Neural cell (in vitro differentiated cells): ENCODE measurements around the gene MRPS18A. TPM values are rescaled to one million over a fixed set of nuclear protein-coding genes. Genes with fewer than 3 reads are reported as not detected.

Experiments
- H2AFZ ChIP-seq: fragments of 200-600, 300-800 bp; sonication (generic), shearing (Covaris generic); 2 replicates; pipeline ENCODE4 v1.6.0; 2014; ENCODE audit warnings: low read depth, mild to moderate bottlenecking, antibody characterized with exemption, low read length, moderate library complexity
- H3F3A ChIP-seq: fragments of 200-600 bp; shearing (Covaris generic); 2 replicates; pipeline ENCODE4 v1.6.1; 2016; ENCODE audit warnings: mild to moderate bottlenecking, moderate library complexity, mixed read lengths, antibody characterized with exemption, low read length; ENCODE audit not compliant: insufficient read depth, poor library complexity, severe bottlenecking
- H3K27ac ChIP-seq: fragments of 200-600, 300-800 bp; sonication (generic), shearing (Covaris generic); 2 replicates; pipeline ENCODE4 v1.5.1; 2014; ENCODE audit warnings: mild to moderate bottlenecking, low read length, moderate library complexity
- H3K27me3 ChIP-seq: fragments of 300-800, 200-600 bp; sonication (generic), shearing (Covaris generic); 2 replicates; pipeline ENCODE4 v1.6.0; 2014; ENCODE audit warnings: mild to moderate bottlenecking, low read depth, low read length, moderate library complexity; ENCODE audit not compliant: insufficient read depth
- H3K36me3 ChIP-seq: fragments of 300-800, 200-600 bp; sonication (generic), shearing (Covaris generic); 2 replicates; pipeline ENCODE4 v1.5.1; 2014; ENCODE audit warnings: mild to moderate bottlenecking, antibody characterized with exemption, low read length, moderate library complexity; ENCODE audit not compliant: insufficient read depth
- H3K4me2 ChIP-seq: fragments of 300-800, 200-600 bp; sonication (generic), shearing (Covaris generic); 2 replicates; pipeline ENCODE4 v1.6.0; 2014; ENCODE audit warnings: mild to moderate bottlenecking, low read length
- H3K4me3 ChIP-seq: fragments of 300-800, 200-600 bp; sonication (generic), shearing (Covaris generic); 2 replicates; pipeline ENCODE4 v1.5.1; 2014; ENCODE audit warnings: mild to moderate bottlenecking, low read length, moderate library complexity
- H3K79me2 ChIP-seq: fragments of 200-600 bp; shearing (Covaris generic); replicated peaks from 2 replicates; pipeline ENCODE4 v1.6.0; 2014; ENCODE audit warnings: mild to moderate bottlenecking, low read length, moderate library complexity; ENCODE audit not compliant: insufficient read depth
- H3K9ac ChIP-seq: fragments of 300-800, 200-600 bp; sonication (generic), shearing (Covaris generic); 2 replicates; pipeline ENCODE4 v1.6.1; 2016; ENCODE audit warnings: mild to moderate bottlenecking, low read length, mixed read lengths
- H3K9me2 ChIP-seq: fragments of 200-600 bp; shearing (Covaris generic); 2 replicates; pipeline ENCODE4 v1.6.1; 2016; ENCODE audit warnings: mild to moderate bottlenecking, low read length, mixed read lengths; ENCODE audit not compliant: insufficient read depth
- H3K9me3 ChIP-seq: fragments of 200-600, 300-800 bp; sonication (generic), shearing (Covaris generic); 2 replicates; pipeline ENCODE4 v1.6.1; 2016; ENCODE audit warnings: mild to moderate bottlenecking, mixed run types, low read length, moderate library complexity, mixed read lengths
- H4K20me1 ChIP-seq: fragments of 200-600 bp; shearing (Covaris generic); 2 replicates; pipeline ENCODE4 v1.6.1; 2016; ENCODE audit warnings: mild to moderate bottlenecking, mixed run types; ENCODE audit not compliant: insufficient read depth
- CTCF ChIP-seq: fragments of 450-650 bp; IDR thresholded peaks from 2 replicates; pipeline ENCODE4 v1.5.1; 2014; ENCODE audit warnings: antibody characterized with exemption, mild to moderate bottlenecking, moderate library complexity; ENCODE audit not compliant: poor library complexity, severe bottlenecking
- EP300 ChIP-seq: fragments of 450-650 bp; conservative IDR thresholded peaks from 2 replicates; pipeline ENCODE4 v1.6.1; 2014; ENCODE audit warnings: antibody characterized with exemption, mild to moderate bottlenecking, moderate library complexity; ENCODE audit not compliant: poor library complexity, severe bottlenecking
- EZH2 ChIP-seq: fragments of 200-600, 300-800 bp; shearing (Covaris generic), sonication (generic); IDR thresholded peaks from 2 replicates; pipeline ENCODE4 v1.6.1; 2014; ENCODE audit warnings: antibody characterized with exemption, low read length, borderline replicate concordance, mild to moderate bottlenecking; ENCODE audit not compliant: insufficient read depth, poor library complexity, severe bottlenecking
- MXI1 ChIP-seq: fragments of 450-650 bp; conservative IDR thresholded peaks from 2 replicates; pipeline ENCODE4 v1.6.1; 2014; ENCODE audit warnings: antibody characterized with exemption, mild to moderate bottlenecking; ENCODE audit not compliant: poor library complexity, severe bottlenecking
- POLR2AphosphoS5 ChIP-seq: IDR thresholded peaks from 2 replicates; pipeline ENCODE4 v1.6.1; 2012
- RAD21 ChIP-seq: fragments of 450-650 bp; conservative IDR thresholded peaks from 2 replicates; pipeline ENCODE4 v1.6.1; 2014; ENCODE audit warnings: antibody characterized with exemption, mild to moderate bottlenecking, moderate library complexity
- REST ChIP-seq: IDR thresholded peaks from 2 replicates; pipeline ENCODE4 v1.6.1; 2012; ENCODE audit warnings: borderline replicate concordance
- TAF1 ChIP-seq: IDR thresholded peaks from 2 replicates; pipeline ENCODE4 v1.6.1; 2012; ENCODE audit warnings: low read depth
- polyA plus RNA-seq: library from polyadenylated mRNA; depleted of rRNA; stranded (reverse); fragments of >200 nt; gene quantifications from 2 replicates; pipeline ENCODE4 v1.2.3, GENCODE V29; 2014

The MRPS18A gene
- polyA plus RNA-seq, 1 donor from 2014 or later, result 39.6 TPM

- Histone ChIP-seq H3K36me3 (no peaks in the 10 kb centered on the region), H3K4me3 (no peak overlapping the region), H3K27me3 (no peaks in the 10 kb centered on the region), H3K9me3 (no peaks in the 10 kb centered on the region), H3K9ac (no peak overlapping the region), H3K79me2 (no peaks in the 10 kb centered on the region), H4K20me1 (no peaks in the 10 kb centered on the region), H3F3A (no peaks in the 10 kb centered on the region), H3K9me2 (no peaks in the 10 kb centered on the region), H3K27ac (no peak overlapping the region), H2AFZ (no peak overlapping the region), H3K4me2 (no peak overlapping the region)
- TF ChIP-seq REST (no peak), POLR2AphosphoS5 (no peak), TAF1 (no peak), EZH2 (no peak)
Measured at GRCh38 chr6:43699564-43700186, 12.1 kb upstream of the MRPS18A start.

- no peak overlapping the region for H3K9ac ChIP-seq
- H3K9me2 ChIP-seq, result no peaks in the 10 kb centered on the region
- no peak overlapping the region for H3K4me3 ChIP-seq
- no peaks in the 10 kb centered on the region for H4K20me1 ChIP-seq
- no peaks in the 10 kb centered on the region for H3F3A ChIP-seq
- TF ChIP-seq CTCF, result no peak
- TF ChIP-seq RAD21, result no peak
- TF ChIP-seq EP300, result no peak
- no peak for TF ChIP-seq MXI1
- H3K9me3 ChIP-seq, result no peaks in the 10 kb centered on the region
- H3K36me3 ChIP-seq, result no peaks in the 10 kb centered on the region
- H3K79me2 ChIP-seq, result no peaks in the 10 kb centered on the region
- H3K4me2 ChIP-seq, result no peak overlapping the region
- H2AFZ ChIP-seq, result no peak overlapping the region
- H3K27ac ChIP-seq, result no peak overlapping the region
- no peaks in the 10 kb centered on the region for H3K27me3 ChIP-seq
Measured at GRCh38 chr6:43698584-43699349, 11.2 kb upstream of the MRPS18A start.
